HepG2 (cell line): Measurements from ENCODE around the gene LGALS9. TPM values are rescaled to one million over a fixed set of nuclear protein-coding genes. Genes with fewer than 3 reads are reported as not detected.
A peak's percentile ranks its signal among the peaks of the same experiment; 100 is the strongest.

Experiments used
- ATAC-seq: fragments of 200-7000 bp; cut with Tn5 transposase; 3 replicates; pipeline ENCODE4 v1.9.1; 2020; ENCODE audit warnings: mild to moderate bottlenecking, moderate library complexity
- BruUV-seq: library from RNA; stranded (reverse); fragments of 400-500 nt; replicated peaks from 2 replicates; lab custom pipeline; 2021; lab: Mats Ljungman, UMichigan
- CTCF ChIA-PET: fragments of 300-600 bp; formaldehyde crosslinking; extraction: SDS; loops from one replicate; lab custom pipeline; 2021; ENCODE audit warnings: low total read pairs, inconsistent platforms, low intra/inter-chr PET ratio; lab: Yijun Ruan, JAX
- POLR2A ChIA-PET: fragments of 350-600 bp; sonication (Branson Sonifier 250); formaldehyde crosslinking; loops from one replicate; lab custom pipeline; 2020; ENCODE audit warnings: antibody characterized with exemption, inconsistent platforms; lab: Yijun Ruan, JAX
- DNase-seq: peaks from one replicate; pipeline ENCODE4 v3.0.0-alpha.2; 2015; ENCODE audit warnings: low spot score
- FAIRE-seq: peaks from 3 replicates; lab custom pipeline; 2011; peaks lifted over from hg19 to GRCh38; lab: Jason Lieb, UNC
- H2AFZ ChIP-seq: one replicate; pipeline ENCODE4 v1.6.1; 2011; ENCODE audit warnings: low read length, inconsistent platforms
- H3K27ac ChIP-seq: fragments of 300-600 bp; 3 replicates; pipeline ENCODE4 v1.8.0; 2011; ENCODE audit warnings: mixed run types, mild to moderate bottlenecking, mixed read lengths, low read length, inconsistent platforms; ENCODE audit not compliant: insufficient read depth; ENCODE audit errors: extremely low read length
- H3K27me3 ChIP-seq, 2 experiments: fragments of 200-600 bp in 1 of 2; 2 replicates in 1 of 2; 3 replicates in 1 of 2; pipeline versions ENCODE4 v1.6.0 to v1.8.0; 2011; ENCODE audit warnings: low read length in 2 of 2, mild to moderate bottlenecking in 2 of 2, moderate library complexity in 2 of 2, inconsistent platforms in 1 of 2; ENCODE audit not compliant: insufficient read depth in 2 of 2, control insufficient read depth in 1 of 2
- H3K36me3 ChIP-seq, 2 experiments: fragments of 200-600 bp in 1 of 2; replicated peaks in 1 of 2; 2 replicates in 1 of 2; 3 replicates in 1 of 2; pipeline versions ENCODE4 v1.5.1 to v1.8.0; 2011; ENCODE audit warnings: low read length in 2 of 2, inconsistent platforms in 1 of 2; ENCODE audit not compliant: insufficient read depth in 2 of 2, control insufficient read depth in 1 of 2
- H3K4me1 ChIP-seq: 2 replicates; pipeline ENCODE4 v1.5.1; 2012; ENCODE audit warnings: low read length, inconsistent platforms; ENCODE audit not compliant: insufficient read depth
- H3K4me2 ChIP-seq: 2 replicates; pipeline ENCODE4 v1.6.0; 2011; ENCODE audit warnings: low read depth, low read length, inconsistent platforms
- H3K4me3 ChIP-seq, 3 experiments: fragments of 200-600 bp in 1 of 3; sonication (generic), shearing (Covaris generic) in 1 of 3; replicated peaks in 1 of 3; 2 replicates each; pipeline ENCODE4 v1.5.1; 2011 to 2016; ENCODE audit warnings: low read length in 3 of 3, inconsistent platforms in 2 of 3, low read depth in 2 of 3, mild to moderate bottlenecking in 2 of 3, control low read depth in 1 of 3, mixed read lengths in 1 of 3; ENCODE audit not compliant: insufficient read depth in 1 of 3
- H3K79me2 ChIP-seq: one replicate; pipeline ENCODE4 v1.6.1; 2011; ENCODE audit warnings: low read length, inconsistent platforms; ENCODE audit not compliant: insufficient read depth
- H3K9ac ChIP-seq: 2 replicates; pipeline ENCODE4 v1.6.0; 2011; ENCODE audit warnings: mild to moderate bottlenecking, low read depth, low read length, inconsistent platforms; ENCODE audit not compliant: insufficient read depth
- H3K9me3 ChIP-seq: 2 replicates; pipeline ENCODE4 v1.5.1; 2012; ENCODE audit warnings: mild to moderate bottlenecking, low read length
- H4K20me1 ChIP-seq: 2 replicates; pipeline ENCODE4 v1.6.0; 2011; ENCODE audit warnings: inconsistent platforms, mild to moderate bottlenecking, low read length, moderate library complexity; ENCODE audit not compliant: insufficient read depth
- CHD4 ChIP-seq: fragments of 200-600 bp; sonication (generic); IDR thresholded peaks from 2 replicates; pipeline ENCODE4 v1.7.0; 2017; ENCODE audit warnings: mild to moderate bottlenecking, low read length, borderline replicate concordance
- ETV5 ChIP-seq: IDR thresholded peaks from 2 replicates; pipeline ENCODE4 v1.6.1; 2018; ENCODE audit warnings: missing biosample characterization, missing genetic modification reagents, inconsistent platforms, borderline replicate concordance
- MAZ ChIP-seq, 2 experiments: sonication (generic) in 1 of 2; formaldehyde crosslinking in 1 of 2; IDR thresholded peaks; 2 replicates each; pipeline versions ENCODE4 v1.5.0 to v1.6.1; 2012 to 2020; ENCODE audit warnings: low read depth in 2 of 2, mild to moderate bottlenecking in 2 of 2, borderline replicate concordance in 1 of 2, improper control_type of control experiment in 1 of 2, low read length in 1 of 2, missing genetic modification reagents in 1 of 2, moderate library complexity in 1 of 2
- MEIS2 ChIP-seq: sonication (generic); formaldehyde crosslinking; IDR thresholded peaks from 2 replicates; pipeline ENCODE4 v1.9.0; 2021; ENCODE audit warnings: mild to moderate bottlenecking, missing genetic modification reagents
- PHF20 ChIP-seq: sonication (generic); formaldehyde crosslinking; IDR thresholded peaks from 2 replicates; pipeline ENCODE4 v1.5.0; 2020; ENCODE audit warnings: mild to moderate bottlenecking, missing genetic modification reagents
- SRY ChIP-seq: sonication (generic); formaldehyde crosslinking; IDR thresholded peaks from 2 replicates; pipeline ENCODE4 v1.8.0; 2022; ENCODE audit warnings: mild to moderate bottlenecking, missing genetic modification reagents
- THYN1 ChIP-seq: sonication (generic); formaldehyde crosslinking; IDR thresholded peaks from 2 replicates; pipeline ENCODE4 v1.8.1; 2023; ENCODE audit warnings: low read depth, mild to moderate bottlenecking, moderate library complexity, missing genetic modification reagents, borderline replicate concordance
- ZFYVE20 ChIP-seq: sonication (generic); formaldehyde crosslinking; IDR thresholded peaks from 2 replicates; pipeline ENCODE4 v1.8.0; 2023; ENCODE audit warnings: low read depth, mild to moderate bottlenecking, moderate library complexity, missing genetic modification reagents, borderline replicate concordance
- WGBS: methylation state at CpG from one replicate; pipeline ENCODE4 v1.1.6; 2017; ENCODE audit warnings: low lambda C conversion rate; 5-methylcytosine and 5-hydroxymethylcytosine counted together
- in situ Hi-C: cut with HindIII; loops from 2 replicates; pipeline ENCODE4 v1.10.0; 2017; ENCODE audit warnings: low pct_unique_long_range_greater_than_20kb; ENCODE audit not compliant: extremely low pct_ligation_motif_present
- intact Hi-C: fragments of 100-400 bp; cut with micrococcal nuclease; formaldehyde crosslinking; loops from one replicate; pipeline ENCODE4 v1.10.0; 2022; ENCODE audit not compliant: unreplicated experiment
- polyA plus RNA-seq, 8 experiments: library from polyadenylated mRNA; depleted of rRNA in 3 of 8; stranded (reverse) in 7 of 8; unstranded in 1 of 8; fragments of >200 nt; fragmentation: Illumina TruSeq in 4 of 8; extraction: Trizol in 4 of 8; gene quantifications; 2 replicates each; pipeline versions ENCODE4 v1.2.1 to v1.2.3, GENCODE V29; 2011 to 2016; ENCODE audit warnings: low read depth in 4 of 8, missing spikeins in 1 of 8, mixed read lengths in 1 of 8; ENCODE audit not compliant: insufficient read depth in 1 of 8
- total RNA-seq, 5 experiments: library from RNA; depleted of rRNA; stranded (reverse); fragments of >200 nt; fragmentation: Illumina TruSeq; extraction: Trizol; gene quantifications; 2 replicates each; pipeline ENCODE4 v1.2.3, GENCODE V29; 2016; ENCODE audit warnings: low read depth in 1 of 5
- TF ChIP-seq, protein P1 (sequence below): sonication (generic); formaldehyde crosslinking; IDR thresholded peaks from 2 replicates; pipeline ENCODE4 v1.4.0; 2020; ENCODE audit warnings: low read depth, mild to moderate bottlenecking, missing genetic modification reagents
- TF ChIP-seq, protein P2 (sequence below): fragments of 450-650 bp; IDR thresholded peaks from 2 replicates; pipeline ENCODE4 v1.6.1; 2016

Gene LGALS9
- total and polyA plus RNA-seq, 2 of the 13 experiments (the other 11 are each of a cell fraction or from before 2014, with no cell fraction given): 0.40 to 1.4 TPM

DNA sequence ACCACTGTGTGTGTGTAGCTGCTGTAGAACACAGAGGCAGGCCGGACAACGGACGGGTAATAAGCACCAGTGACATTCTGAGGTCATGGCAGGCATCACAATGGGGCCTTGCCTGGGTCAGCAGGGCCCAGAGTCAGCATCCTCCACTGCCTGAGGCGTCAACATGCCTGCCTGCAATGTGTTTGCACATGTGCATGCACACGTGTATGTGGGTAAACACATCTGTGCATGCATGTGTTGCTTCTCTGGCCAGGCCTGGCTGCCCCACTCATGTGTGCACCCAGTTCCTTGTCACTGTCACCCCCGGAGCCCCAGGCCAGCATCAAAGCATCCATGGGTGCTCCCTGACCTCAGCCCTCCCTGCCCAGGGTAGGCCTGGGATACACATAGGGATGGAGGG lies 43.3 kb downstream of the LGALS9 start:
- POLR2A ChIA-PET: no interaction called here
- in situ Hi-C loops: no loop called here
- WGBS: 0% methylated on average over 1 of the region's 6 CpGs

DNA sequence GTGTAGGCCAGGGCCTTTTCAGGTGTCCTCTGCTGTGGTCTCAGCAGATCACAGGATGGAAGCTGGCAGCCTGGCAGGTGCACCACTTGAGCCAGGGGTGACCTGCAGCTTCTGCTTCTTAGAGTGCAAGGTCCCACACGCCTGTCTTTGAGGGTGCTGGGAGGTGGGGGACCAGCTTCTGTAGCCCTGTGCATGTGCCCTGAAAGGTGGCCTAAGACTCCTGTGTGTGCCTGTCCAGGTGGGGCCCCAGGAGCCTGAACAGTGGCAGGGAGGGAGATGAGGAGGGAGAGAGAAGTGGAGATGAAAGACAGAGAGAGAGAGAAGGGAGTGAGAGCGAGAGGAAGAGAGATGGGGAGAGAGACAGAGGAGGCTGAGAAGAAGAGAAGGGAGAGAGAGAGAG lies 46.2 kb downstream of the LGALS9 start:
- Histone ChIP-seq H3K4me3 (no peak overlapping the region), H3K36me3 (no peaks in the 10 kb centered on the region), H3K27ac (no peak overlapping the region), H3K4me2 (no peak overlapping the region), H3K79me2 (no peaks in the 10 kb centered on the region), H3K9me3 (no peaks in the 10 kb centered on the region), H2AFZ (no peak overlapping the region), H4K20me1 (no peaks in the 10 kb centered on the region), H3K27me3 (no peaks in the 10 kb centered on the region; a peak in 1 of 5 replicates), H3K4me1 (no peaks in the 10 kb centered on the region), H3K9ac (no peak overlapping the region)
- no TSS peak for BruUV-seq
- WGBS: 9% methylated on average over 2 of the region's 2 CpGs
- in situ Hi-C loops (no loop called here), intact Hi-C loops (no loop called here)
- ATAC-seq: no peak
- TF ChIP-seq MEIS2 (CRISPR knock-in tag): no peak
- no peak for TF ChIP-seq CHD4
- TF ChIP-seq MAZ (IDR thresholded peaks at IDR 0.05; ENCODE audit: borderline replicate concordance, low read depth, low read length): no peak
- no peak for TF ChIP-seq MAZ (CRISPR knock-in tag; IDR thresholded peaks at IDR 0.05; ENCODE audit: low read depth)
- no peak for TF ChIP-seq THYN1
- no peak for TF ChIP-seq ZFYVE20 (CRISPR knock-in tag)
- TF ChIP-seq PHF20 (CRISPR knock-in tag): no peak
- TF ChIP-seq ETV5 (CRISPR knock-in tag): no peak
- no peak for TF ChIP-seq SRY (CRISPR knock-in tag)
- no peak for DNase-seq
- FAIRE-seq: no peak
- ChIA-PET POLR2A (no interaction called here), CTCF (no interaction called here)

More for the DNA sequence above, 43.3 kb downstream of the LGALS9 start:
- FAIRE-seq: no peak
- Histone ChIP-seq H3K9me3 (no peaks in the 10 kb centered on the region), H3K4me1 (no peaks in the 10 kb centered on the region)
- TF ChIP-seq, protein P1, sequence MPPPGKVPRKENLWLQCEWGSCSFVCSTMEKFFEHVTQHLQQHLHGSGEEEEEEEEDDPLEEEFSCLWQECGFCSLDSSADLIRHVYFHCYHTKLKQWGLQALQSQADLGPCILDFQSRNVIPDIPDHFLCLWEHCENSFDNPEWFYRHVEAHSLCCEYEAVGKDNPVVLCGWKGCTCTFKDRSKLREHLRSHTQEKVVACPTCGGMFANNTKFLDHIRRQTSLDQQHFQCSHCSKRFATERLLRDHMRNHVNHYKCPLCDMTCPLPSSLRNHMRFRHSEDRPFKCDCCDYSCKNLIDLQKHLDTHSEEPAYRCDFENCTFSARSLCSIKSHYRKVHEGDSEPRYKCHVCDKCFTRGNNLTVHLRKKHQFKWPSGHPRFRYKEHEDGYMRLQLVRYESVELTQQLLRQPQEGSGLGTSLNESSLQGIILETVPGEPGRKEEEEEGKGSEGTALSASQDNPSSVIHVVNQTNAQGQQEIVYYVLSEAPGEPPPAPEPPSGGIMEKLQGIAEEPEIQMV: no peak
- TF ChIP-seq, protein P2, sequence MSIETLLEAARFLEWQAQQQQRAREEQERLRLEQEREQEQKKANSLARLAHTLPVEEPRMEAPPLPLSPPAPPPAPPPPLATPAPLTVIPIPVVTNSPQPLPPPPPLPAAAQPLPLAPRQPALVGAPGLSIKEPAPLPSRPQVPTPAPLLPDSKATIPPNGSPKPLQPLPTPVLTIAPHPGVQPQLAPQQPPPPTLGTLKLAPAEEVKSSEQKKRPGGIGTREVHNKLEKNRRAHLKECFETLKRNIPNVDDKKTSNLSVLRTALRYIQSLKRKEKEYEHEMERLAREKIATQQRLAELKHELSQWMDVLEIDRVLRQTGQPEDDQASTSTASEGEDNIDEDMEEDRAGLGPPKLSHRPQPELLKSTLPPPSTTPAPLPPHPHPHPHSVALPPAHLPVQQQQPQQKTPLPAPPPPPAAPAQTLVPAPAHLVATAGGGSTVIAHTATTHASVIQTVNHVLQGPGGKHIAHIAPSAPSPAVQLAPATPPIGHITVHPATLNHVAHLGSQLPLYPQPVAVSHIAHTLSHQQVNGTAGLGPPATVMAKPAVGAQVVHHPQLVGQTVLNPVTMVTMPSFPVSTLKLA: peak; percentile 88
- TF ChIP-seq, all 625 proteins: peak for 1
- BruUV-seq: no TSS peak
- DNase-seq (no peak), ATAC-seq (no peak)
- H3K9ac ChIP-seq: no peak overlapping the region
- H2AFZ ChIP-seq: no peak overlapping the region
- H4K20me1 ChIP-seq: no peaks in the 10 kb centered on the region
- no peak overlapping the region for H3K27ac ChIP-seq
- H3K27me3 ChIP-seq: peaks cover 0 to 2% of the 10 kb centered on the region in 2 experiments; a peak in 1 of 5 replicates
- H3K4me3 ChIP-seq: no peak overlapping the region
- intact Hi-C loops: no loop called here
- H3K4me2 ChIP-seq: no peak overlapping the region
- no peaks in the 10 kb centered on the region for H3K79me2 ChIP-seq
- H3K36me3 ChIP-seq: no peaks in the 10 kb centered on the region
- CTCF ChIA-PET: no interaction called here
